SHP77 (cell line): ENCODE data around the gene LYG2.
"Not testable (repeated sequence)": the region's sequence is repeated elsewhere in the genome, so short reads cannot be mapped to it uniquely, and the experiment has no call there.

Experiments used
- DNase-seq, 2 experiments: peaks; one replicate each; lab custom pipeline; 2025; lab: John Stamatoyannopoulos, UW

LYG2 gene

GRCh38 chr2:99255491-99256318 is at the start of gene LYG2:
LYG2 (minus strand) TSS chr2:99255666; CDS start chr2:99254260, 1,406 bp downstream.
- no peak for DNase-seq

- not testable (repeated sequence) for DNase-seq
These were observed 45.6 kb upstream of the LYG2 start, which contains the start of gene LYG1 for GRCh38 chr2:99301097-99301496. LYG1 (minus strand) TSS chr2:99301197; CDS start chr2:99295670, 5,527 bp downstream.

GRCh38 chr2:99299580-99299979 is 44.1 kb upstream of the LYG2 start:
- no peak for DNase-seq

- no peak for DNase-seq
These were observed 42.5 kb upstream of the LYG2 start for GRCh38 chr2:99297994-99298393.

GRCh38 chr2:99285526-99285925 is 30.1 kb upstream of the LYG2 start:
- no peak for DNase-seq

- no peak for DNase-seq
These were observed 24.7 kb upstream of the LYG2 start for GRCh38 chr2:99279969-99280695.

- DNase-seq = no peak
These were observed 23.4 kb upstream of the LYG2 start for GRCh38 chr2:99278793-99279291.

GRCh38 chr2:99278195-99278765 is 22.8 kb upstream of the LYG2 start:
- DNase-seq = not testable (repeated sequence)

- DNase-seq = no peak
These were observed 20.4 kb upstream of the LYG2 start for GRCh38 chr2:99275882-99276281.

GRCh38 chr2:99261242-99261641 is 5.8 kb upstream of the LYG2 start:
- no peak for DNase-seq

- DNase-seq = no peak
These were observed 4.7 kb upstream of the LYG2 start for GRCh38 chr2:99260184-99260583.

GRCh38 chr2:99259465-99259864 is 4.0 kb upstream of the LYG2 start:
- DNase-seq = no peak

GRCh38 chr2:99256677-99257076 is 1.2 kb upstream of the LYG2 start:
- DNase-seq = no peak

GRCh38 chr2:99249951-99250350 is 5.5 kb downstream of the LYG2 start:
- DNase-seq = no peak

GRCh38 chr2:99242151-99242550 is 13.3 kb downstream of the LYG2 start:
- DNase-seq = no peak

- no peak for DNase-seq
These were observed 15.0 kb downstream of the LYG2 start for GRCh38 chr2:99240431-99240830.

GRCh38 chr2:99238599-99238998 is 16.9 kb downstream of the LYG2 start:
- DNase-seq = no peak

GRCh38 chr2:99233177-99233576 is 22.3 kb downstream of the LYG2 start:
- not testable (repeated sequence) for DNase-seq

GRCh38 chr2:99217929-99218501 is 37.5 kb downstream of the LYG2 start:
- DNase-seq = no peak

GRCh38 chr2:99216096-99216495 is 39.4 kb downstream of the LYG2 start:
- no peak for DNase-seq

- no peak for DNase-seq
These were observed 50.0 kb downstream of the LYG2 start for GRCh38 chr2:99205491-99205890.

GRCh38 chr2:99201959-99202678 is 53.3 kb downstream of the LYG2 start:
- DNase-seq = no peak
